NCI-H2107 (cell line): ENCODE data around the gene TNIP1.

Source experiments
- DNase-seq: peaks from one replicate; lab custom pipeline; 2025; lab: John Stamatoyannopoulos, UW

The TNIP1 gene

GRCh38 chr5:150999704-151000442 lies 81.0 kb downstream of the TNIP1 start:
- no peak for DNase-seq

GRCh38 chr5:150993826-150994412 lies 86.9 kb downstream of the TNIP1 start:
- DNase-seq = no peak

- no peak for DNase-seq
These were observed 87.4 kb downstream of the TNIP1 start for GRCh38 chr5:150993422-150993821.

GRCh38 chr5:150992705-150993104 lies 88.1 kb downstream of the TNIP1 start:
- DNase-seq = no peak

GRCh38 chr5:150989695-150990094 lies 91.1 kb downstream of the TNIP1 start:
- DNase-seq = no peak

GRCh38 chr5:150987746-150988145 lies 93.1 kb downstream of the TNIP1 start:
- no peak for DNase-seq
